Caco-2 (cell line): ENCODE data around the gene RNU2-63P. TPM values are rescaled to one million over a fixed set of nuclear protein-coding genes. Genes with fewer than 3 reads are reported as not detected.

ENCODE experiments used
- BruUV-seq: library from RNA; stranded (reverse); fragments of 400-500 nt; replicated peaks from 2 replicates; lab custom pipeline; 2021; lab: Mats Ljungman, UMichigan
- CTCF ChIA-PET: fragments of 300-600 bp; sonication (Branson Sonifier 250); formaldehyde crosslinking; loops from one replicate; lab custom pipeline; 2022; ENCODE audit warnings: antibody characterized with exemption; lab: Charles Lee
- POLR2A ChIA-PET: fragments of 300-600 bp; sonication (Branson Sonifier 250); formaldehyde crosslinking; loops from one replicate; lab custom pipeline; 2022; ENCODE audit warnings: antibody characterized with exemption; lab: Charles Lee
- DNase-seq, 2 experiments: peaks; one replicate each; pipeline versions ENCODE4 v3.0.0 to v3.0.0-alpha.2; 2020 to 2022
- H3K27me3 ChIP-seq: replicated peaks from 2 replicates; pipeline ENCODE4 v1.6.0; 2011; ENCODE audit warnings: low read length; ENCODE audit not compliant: control insufficient read depth, insufficient read depth
- H3K36me3 ChIP-seq: 2 replicates; pipeline ENCODE4 v1.5.1; 2011; ENCODE audit warnings: low read length; ENCODE audit not compliant: control insufficient read depth, insufficient read depth
- H3K4me1 ChIP-seq: fragments of 250-450 bp; sonication (Bioruptor Pico); 2 replicates; pipeline ENCODE4 v1.5.1; 2020; ENCODE audit warnings: mild to moderate bottlenecking
- H3K4me3 ChIP-seq: 2 replicates; pipeline ENCODE4 v1.5.1; 2011; ENCODE audit warnings: low read depth, mild to moderate bottlenecking, control low read depth, low read length
- H3K9me3 ChIP-seq: fragments of 250-450 bp; sonication (Bioruptor Pico); 2 replicates; pipeline ENCODE4 v1.5.1; 2020; ENCODE audit warnings: mild to moderate bottlenecking, moderate library complexity
- H3K27ac Mint-ChIP-seq: one replicate; pipeline ENCODE4 v1.8.0; 2022; ENCODE audit warnings: mixed read lengths; ENCODE audit not compliant: unreplicated experiment
- H3K27me3 Mint-ChIP-seq: one replicate; pipeline ENCODE4 v1.8.0; 2022; ENCODE audit warnings: mixed read lengths; ENCODE audit not compliant: insufficient read depth, unreplicated experiment
- H3K36me3 Mint-ChIP-seq: one replicate; pipeline ENCODE4 v1.8.0; 2022; ENCODE audit warnings: mild to moderate bottlenecking, mixed read lengths; ENCODE audit not compliant: insufficient read depth, unreplicated experiment
- H3K4me1 Mint-ChIP-seq: one replicate; pipeline ENCODE4 v1.8.0; 2022; ENCODE audit warnings: low read depth, mixed read lengths; ENCODE audit not compliant: unreplicated experiment
- H3K4me3 Mint-ChIP-seq: one replicate; pipeline ENCODE4 v1.8.0; 2022; ENCODE audit warnings: mild to moderate bottlenecking, moderate library complexity, mixed read lengths; ENCODE audit not compliant: unreplicated experiment
- H3K9me3 Mint-ChIP-seq: one replicate; pipeline ENCODE4 v1.8.0; 2022; ENCODE audit warnings: mixed read lengths; ENCODE audit not compliant: unreplicated experiment
- CTCF ChIP-seq, 2 experiments: fragments of 200-600 bp in 1 of 2; IDR thresholded peaks; 1 replicate in 1 of 2; 2 replicates in 1 of 2; pipeline versions ENCODE4 v1.5.1 to v1.8.0; 2011 to 2022; ENCODE audit warnings: antibody characterized with exemption in 1 of 2, control low read depth in 1 of 2, inconsistent platforms in 1 of 2, low read depth in 1 of 2, low read length in 1 of 2, mild to moderate bottlenecking in 1 of 2, moderate library complexity in 1 of 2; ENCODE audit not compliant: insufficient read depth in 1 of 2, severe bottlenecking in 1 of 2, unreplicated experiment in 1 of 2
- intact Hi-C: fragments of 100-400 bp; cut with micrococcal nuclease; formaldehyde crosslinking; loops from one replicate; pipeline ENCODE4 v1.10.0; 2022; ENCODE audit not compliant: unreplicated experiment
- total RNA-seq: library from RNA; stranded (reverse); gene quantifications from 2 replicates; pipeline ENCODE4 v1.2.3, GENCODE V29; 2022

RNU2-63P gene
- total RNA-seq, 1 experiment from 2014 or later, result 19.4 TPM

DNA sequence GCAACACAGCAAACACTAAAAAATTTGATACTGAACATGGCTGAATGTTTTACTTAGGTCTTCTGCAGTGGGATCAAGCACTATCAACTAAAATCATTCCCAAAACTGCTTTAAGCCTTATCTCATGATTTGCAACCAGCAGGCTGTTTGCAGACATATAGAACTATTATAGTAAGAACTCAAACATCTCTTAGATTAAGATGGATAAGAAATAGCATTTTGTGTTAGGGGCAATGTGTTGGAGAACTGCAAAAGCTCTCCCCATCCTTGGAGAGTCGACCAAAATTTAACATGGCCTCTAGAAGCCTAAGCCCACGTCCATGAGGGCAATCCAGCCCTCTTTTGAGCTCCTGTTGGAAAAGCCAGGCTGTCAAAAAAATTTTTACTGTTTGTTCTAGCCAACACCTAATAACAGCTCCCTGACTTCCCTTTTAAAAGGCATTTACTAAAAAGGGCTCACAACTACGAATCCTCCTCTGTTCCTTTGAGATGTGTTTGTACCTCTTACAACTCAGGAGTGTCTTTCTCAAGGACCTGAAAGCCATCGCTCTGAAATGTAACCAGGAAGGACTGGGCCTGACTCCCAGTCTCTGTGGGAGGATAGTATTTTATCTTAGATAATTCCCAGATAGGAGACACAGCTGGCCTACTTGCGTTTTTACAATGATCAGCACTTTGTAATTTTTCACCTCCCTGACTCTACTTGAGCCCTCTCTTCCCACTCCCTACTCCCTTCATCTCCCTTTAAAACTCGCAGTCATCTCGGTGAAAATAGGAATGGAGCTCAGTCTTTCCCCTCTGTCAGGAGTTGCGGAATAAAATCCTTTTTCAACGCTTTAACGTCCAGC lies 37.8 kb upstream of the RNU2-63P start:
- Histone ChIP-seq H3K4me1 (peaks cover 11% of the 10 kb centered on the region), H3K9me3 (no peaks in the 10 kb centered on the region), H3K4me3 (peak overlapping the region; percentile 90), H3K36me3 (no peaks in the 10 kb centered on the region), H3K27me3 (no peaks in the 10 kb centered on the region)
- ChIA-PET POLR2A (interaction anchor here (0.9 kb wide), 1 partner anchor 16 kb away, joined by 4 read pairs; no protein-coding TSS in a partner anchor), CTCF (interaction anchor here (0.5 to 0.9 kb wide), 3 partner anchors 105 to 199 kb away, joined by 3 to 10 read pairs (median 3); no protein-coding TSS in a partner anchor)
- no TSS peak for BruUV-seq
- DNase-seq, result no peak
- Mint-ChIP-seq H3K27ac (peak overlapping the region; percentile 94), H3K9me3 (no peaks in the 10 kb centered on the region), H3K4me1 (peaks cover 34% of the 10 kb centered on the region), H3K27me3 (no peaks in the 10 kb centered on the region), H3K36me3 (peaks cover 32% of the 10 kb centered on the region), H3K4me3 (peak overlapping the region; percentile 97)
- no peak for TF ChIP-seq CTCF (IDR thresholded peaks at IDR 0.05; ENCODE audit: insufficient read depth in 1 of 2, low read depth in 1 of 2, low read length in 1 of 2, severe bottlenecking in 1 of 2, unreplicated experiment in 1 of 2)
- intact Hi-C loops, result no loop called here

DNA sequence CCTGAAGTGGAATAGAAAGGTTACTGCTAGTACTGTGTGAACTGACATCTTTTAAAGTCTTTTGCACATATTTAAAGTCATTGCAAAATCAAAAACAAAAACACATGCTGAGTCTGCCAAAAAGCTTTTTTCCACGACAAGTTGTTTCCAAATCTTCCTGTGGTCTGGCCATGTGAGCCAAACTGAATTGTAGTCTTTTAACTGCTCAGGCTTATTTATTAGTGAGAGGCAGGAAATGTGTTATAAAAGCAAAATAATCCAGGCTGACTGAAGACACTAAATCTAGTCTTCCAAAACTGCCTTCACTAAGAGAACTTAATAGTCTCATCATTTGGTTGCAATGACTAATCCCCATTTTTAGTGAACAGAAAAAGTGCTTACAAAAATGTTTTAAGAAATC lies 36.9 kb upstream of the RNU2-63P start:
- BruUV-seq, result no TSS peak
- POLR2A ChIA-PET, result no interaction called here
- intact Hi-C loops, result no loop called here
- no peak for DNase-seq
- peaks cover 34% of the 10 kb centered on the region for H3K4me1 Mint-ChIP-seq
- TF ChIP-seq CTCF (IDR thresholded peaks at IDR 0.05; ENCODE audit: insufficient read depth in 1 of 2, low read depth in 1 of 2, low read length in 1 of 2, severe bottlenecking in 1 of 2, unreplicated experiment in 1 of 2), result no peak
- Histone ChIP-seq H3K4me3 (no peak overlapping the region), H3K27me3 (no peaks in the 10 kb centered on the region), H3K4me1 (peaks cover 11% of the 10 kb centered on the region), H3K36me3 (no peaks in the 10 kb centered on the region), H3K9me3 (no peaks in the 10 kb centered on the region)
- H3K36me3 Mint-ChIP-seq, result peaks cover 32% of the 10 kb centered on the region
- H3K4me3 Mint-ChIP-seq, result no peak overlapping the region
- CTCF ChIA-PET, result no interaction called here
- H3K27ac Mint-ChIP-seq, result no peak overlapping the region
- H3K27me3 Mint-ChIP-seq, result no peaks in the 10 kb centered on the region
- H3K9me3 Mint-ChIP-seq, result no peaks in the 10 kb centered on the region

GRCh38 chr2:88051792-88052191 lies 35.4 kb upstream of the RNU2-63P start:
- DNase-seq, result no peak
- Mint-ChIP-seq H3K27ac (no peak overlapping the region), H3K36me3 (peaks cover 32% of the 10 kb centered on the region), H3K9me3 (no peaks in the 10 kb centered on the region), H3K4me3 (no peak overlapping the region), H3K4me1 (peaks cover 24% of the 10 kb centered on the region), H3K27me3 (no peaks in the 10 kb centered on the region)
- no peaks in the 10 kb centered on the region for H3K27me3 ChIP-seq
- intact Hi-C loops, result no loop called here
- no peak overlapping the region for H3K4me3 ChIP-seq
- no TSS peak for BruUV-seq
- ChIA-PET POLR2A (no interaction called here), CTCF (no interaction called here)
- H3K4me1 ChIP-seq, result peaks cover 9% of the 10 kb centered on the region
- H3K36me3 ChIP-seq, result no peaks in the 10 kb centered on the region
- TF ChIP-seq CTCF (IDR thresholded peaks at IDR 0.05; ENCODE audit: insufficient read depth in 1 of 2, low read depth in 1 of 2, low read length in 1 of 2, severe bottlenecking in 1 of 2, unreplicated experiment in 1 of 2), result no peak
- no peaks in the 10 kb centered on the region for H3K9me3 ChIP-seq
